ENCODE data around the gene SRPK2.

DNA sequence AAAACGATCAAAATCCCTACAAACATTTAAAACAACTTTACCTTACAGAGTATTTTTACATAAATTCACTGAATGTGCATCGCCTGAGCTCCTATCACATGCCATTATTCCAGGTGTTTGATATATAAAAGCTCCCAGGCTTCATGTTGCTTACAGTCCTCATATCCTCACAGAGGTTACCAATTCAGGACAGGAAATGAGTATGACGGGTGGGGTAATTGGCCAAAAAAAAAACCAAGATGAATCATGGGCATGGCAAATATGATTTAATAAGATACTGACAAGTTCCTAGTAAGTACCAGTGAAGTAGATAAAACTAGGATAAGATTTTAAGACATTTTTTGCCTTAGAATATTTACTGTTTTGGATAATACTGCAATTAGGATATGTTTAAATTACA, 238.9 kb downstream of the SRPK2 start:
- TF ChIP-seq, protein P1, sequence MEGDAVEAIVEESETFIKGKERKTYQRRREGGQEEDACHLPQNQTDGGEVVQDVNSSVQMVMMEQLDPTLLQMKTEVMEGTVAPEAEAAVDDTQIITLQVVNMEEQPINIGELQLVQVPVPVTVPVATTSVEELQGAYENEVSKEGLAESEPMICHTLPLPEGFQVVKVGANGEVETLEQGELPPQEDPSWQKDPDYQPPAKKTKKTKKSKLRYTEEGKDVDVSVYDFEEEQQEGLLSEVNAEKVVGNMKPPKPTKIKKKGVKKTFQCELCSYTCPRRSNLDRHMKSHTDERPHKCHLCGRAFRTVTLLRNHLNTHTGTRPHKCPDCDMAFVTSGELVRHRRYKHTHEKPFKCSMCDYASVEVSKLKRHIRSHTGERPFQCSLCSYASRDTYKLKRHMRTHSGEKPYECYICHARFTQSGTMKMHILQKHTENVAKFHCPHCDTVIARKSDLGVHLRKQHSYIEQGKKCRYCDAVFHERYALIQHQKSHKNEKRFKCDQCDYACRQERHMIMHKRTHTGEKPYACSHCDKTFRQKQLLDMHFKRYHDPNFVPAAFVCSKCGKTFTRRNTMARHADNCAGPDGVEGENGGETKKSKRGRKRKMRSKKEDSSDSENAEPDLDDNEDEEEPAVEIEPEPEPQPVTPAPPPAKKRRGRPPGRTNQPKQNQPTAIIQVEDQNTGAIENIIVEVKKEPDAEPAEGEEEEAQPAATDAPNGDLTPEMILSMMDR (IDR thresholded peaks at IDR 0.05): no peak
- TF ChIP-seq POLR2AphosphoS5 (IDR thresholded peaks at IDR 0.05): no peak

All from prostate gland (tissue), 2 donors.